Midbrain (tissue), 1 donor: ENCODE measurements around the gene EDNRA.

Source experiments
- DNase-seq: peaks from one replicate; lab custom pipeline; 2025; lab: John Stamatoyannopoulos, UW

Gene EDNRA

GRCh38 chr4:147542229-147542990, 61.5 kb downstream of the EDNRA start:
- no peak for DNase-seq

DNA sequence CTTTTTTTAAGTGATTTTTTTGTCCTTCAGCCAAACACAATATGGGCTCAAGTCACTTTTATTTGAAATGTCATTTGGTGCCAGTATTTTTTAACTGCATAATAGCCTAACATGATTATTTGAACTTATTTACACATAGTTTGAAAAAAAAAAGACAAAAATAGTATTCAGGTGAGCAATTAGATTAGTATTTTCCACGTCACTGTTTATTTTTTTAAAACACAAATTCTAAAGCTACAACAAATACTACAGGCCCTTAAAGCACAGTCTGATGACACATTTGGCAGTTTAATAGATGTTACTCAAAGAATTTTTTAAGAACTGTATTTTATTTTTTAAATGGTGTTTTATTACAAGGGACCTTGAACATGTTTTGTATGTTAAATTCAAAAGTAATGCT, 62.1 kb downstream of the EDNRA start:
- DNase-seq, result no peak

DNA sequence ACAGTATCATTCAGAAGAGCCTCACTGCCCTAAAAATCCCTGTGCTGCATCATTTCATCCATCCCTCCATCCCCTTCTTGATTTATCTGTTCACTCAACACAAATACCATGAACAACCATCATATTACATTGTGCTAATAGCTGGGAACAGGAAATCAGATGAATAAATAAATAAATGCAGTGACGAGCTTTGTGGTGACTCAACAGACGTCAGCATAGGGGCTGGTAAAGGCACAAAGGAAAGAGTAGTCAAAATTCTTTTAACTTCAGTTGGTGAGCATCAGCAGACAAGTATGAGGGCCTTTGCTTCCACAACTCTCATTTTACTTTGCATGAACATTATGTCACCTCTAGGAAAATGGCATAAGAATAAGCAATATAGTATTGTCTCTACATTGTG, 65.5 kb downstream of the EDNRA start:
- no peak for DNase-seq

- DNase-seq, result no peak
These were observed 66.6 kb downstream of the EDNRA start for GRCh38 chr4:147547314-147548056.

DNA sequence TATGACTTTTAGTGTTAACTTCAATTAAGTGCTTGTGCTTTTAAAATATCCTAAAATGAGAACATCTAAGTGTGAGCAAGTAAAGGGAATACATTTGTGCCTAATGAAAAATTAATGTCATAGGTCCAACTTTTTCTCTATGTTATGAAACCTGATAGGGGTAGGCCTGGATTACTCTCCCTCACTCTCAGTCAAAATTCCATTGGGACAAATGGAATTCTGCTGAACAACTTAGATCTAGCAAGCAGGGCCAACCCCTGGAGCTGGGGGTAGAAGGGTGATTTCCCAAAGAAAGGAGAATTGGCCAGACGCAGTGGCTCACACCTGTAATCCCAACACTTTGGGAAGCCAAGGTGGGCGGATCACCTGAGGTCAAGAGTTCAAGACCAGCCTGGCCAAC, 67.4 kb downstream of the EDNRA start:
- DNase-seq, result no peak

DNA sequence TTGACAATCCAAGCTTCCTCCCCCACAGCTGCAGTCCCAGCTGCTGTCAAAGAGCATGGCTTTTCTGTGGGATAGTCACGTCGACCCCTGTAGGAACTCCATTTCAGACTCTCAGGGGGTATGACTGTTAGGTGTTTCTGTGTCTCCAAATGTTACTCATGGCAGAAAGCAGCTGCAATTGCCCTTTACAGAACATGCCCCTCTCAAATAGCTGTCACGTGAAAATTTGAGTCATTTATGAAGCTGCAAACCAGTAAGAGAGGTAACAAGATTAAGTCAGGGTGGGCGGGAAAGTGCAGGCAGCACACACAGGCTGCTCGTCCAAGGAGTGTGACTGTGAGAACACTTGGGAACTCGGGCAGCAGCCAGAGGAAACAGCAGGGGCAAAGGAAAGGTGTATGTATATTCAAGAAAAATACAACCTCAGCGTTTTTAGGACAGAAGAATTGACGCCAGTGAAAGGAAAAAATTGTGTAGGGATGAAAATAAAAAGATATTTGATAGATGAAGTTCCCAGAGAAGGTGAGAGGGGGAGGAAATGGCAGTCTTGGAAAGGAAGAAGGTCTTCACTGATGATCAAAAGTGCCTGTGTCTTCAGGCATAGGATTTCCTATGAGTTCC, 69.8 kb downstream of the EDNRA start:
- DNase-seq, result no peak

DNA sequence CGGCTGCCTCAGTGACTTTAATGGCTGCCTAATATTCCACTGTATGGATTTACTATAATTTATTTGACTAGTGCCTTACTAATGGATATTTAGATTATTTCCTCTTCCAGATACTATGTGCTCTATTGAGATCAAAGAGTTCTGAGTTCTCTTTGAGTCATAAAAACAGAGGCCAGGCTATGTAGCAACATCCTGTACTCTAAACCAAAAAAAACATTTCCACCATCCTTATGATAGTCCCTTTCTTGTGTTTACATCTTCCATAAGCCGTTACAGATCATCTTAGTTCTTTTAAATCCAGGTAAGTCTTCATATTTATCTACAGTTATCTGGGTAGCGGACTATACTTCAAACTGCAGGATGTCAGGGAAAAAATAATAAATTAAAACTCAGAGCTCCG, 79.7 kb downstream of the EDNRA start:
- no peak for DNase-seq

GRCh38 chr4:147566762-147567161, 85.9 kb downstream of the EDNRA start:
- no peak for DNase-seq

GRCh38 chr4:147567276-147567675, 86.4 kb downstream of the EDNRA start:
- DNase-seq, result no peak

DNA sequence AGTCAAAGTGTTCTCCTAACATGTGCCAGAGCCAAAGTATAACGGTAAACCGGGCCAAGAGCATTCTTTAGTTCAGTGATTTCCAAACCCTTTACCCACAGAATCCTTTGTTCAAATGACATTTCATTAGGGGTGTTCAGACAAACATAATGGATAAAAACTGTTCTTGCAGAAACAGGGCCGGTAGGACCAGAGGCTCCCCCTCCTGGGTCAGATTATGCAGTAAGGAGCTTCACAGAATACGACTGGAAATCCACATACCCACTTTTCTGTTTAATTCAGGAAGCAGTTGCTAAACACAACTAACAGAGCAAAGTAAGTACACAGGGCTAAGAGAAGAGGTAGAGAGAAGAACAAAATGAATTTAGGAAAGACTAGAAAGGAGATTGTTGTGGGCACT, 89.7 kb downstream of the EDNRA start:
- no peak for DNase-seq

DNA sequence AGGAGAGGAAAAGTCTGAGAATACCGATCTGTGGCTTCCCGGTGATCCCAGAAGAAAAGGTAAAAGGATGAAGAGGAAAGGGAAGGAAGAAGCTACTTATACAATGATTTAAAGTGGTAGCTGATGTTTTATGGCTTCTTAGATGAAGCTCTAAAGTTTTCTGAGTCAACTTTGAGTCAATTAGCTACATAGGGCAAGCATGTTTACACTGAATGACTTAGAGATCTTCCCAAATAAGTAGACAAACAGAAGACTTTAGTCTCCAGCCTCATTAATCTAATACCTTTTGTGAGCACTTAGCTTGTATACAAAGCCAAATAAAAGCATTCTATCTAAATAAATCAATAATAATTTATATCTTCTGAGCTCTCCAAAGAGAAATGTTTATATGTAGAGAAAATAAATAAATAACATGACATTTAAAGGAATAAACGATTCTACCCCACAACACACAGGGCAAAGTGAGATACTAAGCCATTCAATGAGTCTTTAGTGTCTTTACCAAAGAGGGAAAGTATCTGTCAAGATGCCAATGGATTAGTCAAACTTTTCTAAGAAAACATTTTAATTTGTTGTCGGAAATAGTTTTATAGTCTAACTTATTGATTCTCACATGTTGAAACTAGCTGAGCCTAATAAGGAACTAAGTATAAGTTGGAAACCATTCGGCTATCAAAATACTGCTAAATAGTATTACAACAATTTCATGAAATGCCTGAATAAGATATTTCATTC, 90.3 kb downstream of the EDNRA start:
- DNase-seq, result no peak

GRCh38 chr4:147576084-147576483, 95.2 kb downstream of the EDNRA start:
- DNase-seq, result no peak

GRCh38 chr4:147578051-147578476, 97.2 kb downstream of the EDNRA start:
- DNase-seq, result no peak

GRCh38 chr4:147578593-147578992, 97.7 kb downstream of the EDNRA start:
- DNase-seq, result no peak

DNA sequence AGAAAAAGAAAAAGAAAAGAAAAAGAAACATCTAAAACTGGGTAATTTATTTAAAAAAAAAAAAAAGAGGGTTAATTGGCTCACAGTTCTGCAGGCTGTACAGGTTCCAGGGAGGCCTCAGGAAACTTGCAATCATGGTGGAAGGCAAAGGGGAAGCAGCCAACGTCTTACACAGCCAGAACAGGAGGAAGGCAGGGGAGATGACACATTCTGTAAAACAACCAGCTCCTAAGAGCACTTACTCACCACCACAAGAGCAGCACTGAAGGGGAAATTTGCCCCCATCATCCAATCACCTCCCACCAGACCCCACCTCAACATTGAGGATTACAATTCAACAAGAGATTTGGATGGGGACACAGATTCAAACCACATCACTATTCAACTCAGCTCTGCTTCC, 99.5 kb downstream of the EDNRA start:
- no peak for DNase-seq

DNA sequence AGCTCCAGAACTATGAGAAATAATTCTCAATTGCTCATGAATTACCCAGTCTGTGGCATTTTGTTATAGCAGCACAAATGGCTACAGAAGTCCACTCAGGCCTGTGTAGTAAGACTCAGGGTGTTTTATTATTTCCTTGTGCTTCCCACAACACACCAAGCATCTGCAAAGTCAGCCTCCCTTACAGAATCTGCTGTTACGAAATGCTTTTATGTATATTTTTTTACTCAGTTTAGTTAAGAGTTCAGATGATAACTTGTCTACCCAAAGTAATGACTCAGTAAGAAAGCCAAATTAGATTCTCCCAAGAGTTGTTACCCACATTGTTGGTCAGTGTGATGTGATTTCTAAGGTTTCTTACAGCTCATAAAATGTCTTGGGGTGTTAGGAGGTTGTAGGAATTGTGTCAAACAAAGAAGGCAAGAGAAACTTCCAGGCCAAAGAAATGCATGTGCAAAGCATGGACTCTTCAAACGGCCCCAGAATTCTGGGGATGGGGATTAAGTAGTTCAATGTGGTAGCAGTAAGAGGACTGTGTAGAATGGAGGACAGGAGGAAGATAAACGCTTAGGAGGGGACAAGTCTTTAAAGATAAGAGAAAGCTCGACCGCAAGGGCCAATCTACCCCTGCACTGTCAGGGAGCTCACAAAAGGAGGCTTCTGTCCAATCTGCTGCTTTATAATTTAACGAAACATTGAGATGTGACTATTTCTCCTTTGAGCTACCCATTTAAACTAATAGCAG, 100.9 kb downstream of the EDNRA start:
- DNase-seq, result no peak

DNA sequence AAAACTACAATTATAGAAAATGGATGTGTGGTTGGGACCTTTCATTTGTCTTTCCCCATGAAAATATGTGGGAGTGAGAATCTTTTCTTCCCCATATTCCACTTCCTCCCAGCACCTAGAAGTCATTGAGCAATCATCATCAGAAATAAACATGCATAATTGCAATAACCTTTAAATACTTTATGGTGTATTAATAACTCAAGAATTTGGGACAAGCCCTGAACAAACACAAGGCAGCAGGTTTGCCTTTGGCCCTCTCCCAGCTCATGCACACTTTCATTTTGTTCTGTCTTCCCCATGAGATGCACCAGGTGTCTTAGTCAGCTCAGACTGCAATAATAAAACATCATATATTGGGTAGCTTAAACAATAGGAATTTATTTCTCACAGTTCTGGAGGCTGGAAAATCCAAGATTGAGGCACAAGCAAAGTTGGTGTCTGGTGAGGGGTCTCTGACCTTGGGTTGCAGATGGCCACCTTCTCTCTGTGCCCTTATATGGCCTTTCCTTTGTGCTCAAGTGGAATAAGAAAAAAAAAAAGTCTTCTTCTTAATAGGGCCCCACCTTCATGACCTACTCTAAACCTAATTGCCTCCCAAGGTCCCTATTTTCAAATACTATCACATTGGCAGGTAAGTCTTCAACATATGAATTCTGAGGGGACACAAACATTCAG, 101.6 kb downstream of the EDNRA start:
- no peak for DNase-seq

GRCh38 chr4:147583876-147584275, 103.0 kb downstream of the EDNRA start:
- DNase-seq, result no peak

GRCh38 chr4:147586032-147586431, 105.1 kb downstream of the EDNRA start:
- DNase-seq, result no peak

DNA sequence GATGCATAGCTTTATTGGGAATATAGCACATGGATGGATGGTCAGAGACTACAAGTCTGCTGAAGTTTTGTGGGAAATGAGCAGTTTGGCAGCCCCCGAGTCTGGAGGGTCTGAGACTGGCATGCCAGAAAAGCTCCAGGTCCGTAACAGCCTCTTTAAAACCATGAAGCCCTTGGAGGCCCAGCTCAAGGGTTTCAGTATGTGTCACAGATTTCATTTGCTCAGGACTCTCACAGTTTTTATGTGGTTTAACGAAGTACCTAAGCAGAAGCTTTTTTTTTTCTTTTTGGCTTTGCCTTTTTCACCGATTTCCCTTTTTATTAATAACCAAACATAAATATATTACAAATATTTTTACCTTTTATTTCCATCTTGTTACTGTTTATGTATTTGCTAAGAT, 105.7 kb downstream of the EDNRA start:
- no peak for DNase-seq

GRCh38 chr4:147587041-147587440, 106.1 kb downstream of the EDNRA start:
- peak; percentile 57 for DNase-seq
